A549 (cell line): ENCODE measurements around the gene RAB8B.

Source experiments
- CTCF ChIP-seq: fragments of >200 bp; sonication (Bioruptor Twin); formaldehyde crosslinking; IDR thresholded peaks from 3 replicates; pipeline ENCODE4 v1.5.1; 2016
- EHMT2 ChIP-seq: fragments of 200-600 bp; sonication (generic); IDR thresholded peaks from 2 replicates; pipeline ENCODE4 v1.6.1; 2016; ENCODE audit warnings: antibody characterized with exemption, low read depth, mild to moderate bottlenecking, moderate library complexity
- POLR2A ChIP-seq: IDR thresholded peaks from 2 replicates; pipeline ENCODE4 v1.6.1; 2012; ENCODE audit warnings: mild to moderate bottlenecking, low read length

- TF ChIP-seq POLR2A (no peak), CTCF (no peak), EHMT2 (no peak)
Measured at GRCh38 chr15:63294359-63294758, 105.0 kb downstream of the RAB8B start.
